Trophoblast cell (in vitro differentiated cells and primary cell): ENCODE measurements around the gene KLHL41.

Source experiments
- DNase-seq, 2 donors: peaks; one replicate each; pipeline ENCODE4 v3.0.0-alpha.2; 2016
- H2AFZ ChIP-seq: 2 replicates; pipeline ENCODE4 v1.6.1; 2013; ENCODE audit warnings: low read length, moderate library complexity, mild to moderate bottlenecking; ENCODE audit not compliant: insufficient read depth, poor library complexity
- H2AK5ac ChIP-seq: 2 replicates; pipeline ENCODE4 v1.6.1; 2013; ENCODE audit warnings: mild to moderate bottlenecking, low read length
- H2BK120ac ChIP-seq: 2 replicates; pipeline ENCODE4 v1.6.1; 2013; ENCODE audit warnings: low read length, mild to moderate bottlenecking, moderate library complexity; ENCODE audit not compliant: insufficient read depth, poor library complexity
- H2BK12ac ChIP-seq: 2 replicates; pipeline ENCODE4 v1.6.1; 2013; ENCODE audit warnings: mild to moderate bottlenecking, low read length, moderate library complexity
- H2BK5ac ChIP-seq: 2 replicates; pipeline ENCODE4 v1.6.1; 2013; ENCODE audit warnings: low read length, low read depth, moderate library complexity, mild to moderate bottlenecking; ENCODE audit not compliant: poor library complexity
- H3K14ac ChIP-seq: 2 replicates; pipeline ENCODE4 v1.6.1; 2013; ENCODE audit warnings: mild to moderate bottlenecking, low read length
- H3K18ac ChIP-seq: 2 replicates; pipeline ENCODE4 v1.6.1; 2013; ENCODE audit warnings: mild to moderate bottlenecking, low read length
- H3K23ac ChIP-seq: 2 replicates; pipeline ENCODE4 v1.6.1; 2013; ENCODE audit warnings: low read length
- H3K27ac ChIP-seq: 2 replicates; pipeline ENCODE4 v1.5.1; 2013; ENCODE audit warnings: low read depth, mild to moderate bottlenecking, inconsistent platforms, low read length, moderate library complexity
- H3K27me3 ChIP-seq: 2 replicates; pipeline ENCODE4 v1.6.1; 2013; ENCODE audit warnings: inconsistent platforms, mild to moderate bottlenecking, low read length, moderate library complexity; ENCODE audit not compliant: insufficient read depth
- H3K36me3 ChIP-seq, 2 experiments: 1 replicate in 1 of 2; 2 replicates in 1 of 2; pipeline ENCODE4 v1.6.1; 2013; ENCODE audit warnings: low read length in 2 of 2, mild to moderate bottlenecking in 2 of 2, moderate library complexity in 1 of 2; ENCODE audit not compliant: insufficient read depth in 2 of 2, control insufficient read depth in 1 of 2
- H3K4ac ChIP-seq: 2 replicates; pipeline ENCODE4 v1.6.1; 2013; ENCODE audit warnings: low read depth, mild to moderate bottlenecking, low read length, moderate library complexity
- H3K4me1 ChIP-seq, 2 experiments: 1 replicate in 1 of 2; 2 replicates in 1 of 2; pipeline ENCODE4 v1.6.1; 2013; ENCODE audit warnings: low read length in 2 of 2, mild to moderate bottlenecking in 2 of 2, moderate library complexity in 1 of 2; ENCODE audit not compliant: insufficient read depth in 2 of 2, control insufficient read depth in 1 of 2
- H3K4me2 ChIP-seq: 2 replicates; pipeline ENCODE4 v1.6.1; 2013; ENCODE audit warnings: inconsistent platforms, mild to moderate bottlenecking, low read length, moderate library complexity
- H3K4me3 ChIP-seq: 2 replicates; pipeline ENCODE4 v1.5.1; 2013; ENCODE audit warnings: mild to moderate bottlenecking, low read depth, low read length, inconsistent platforms
- H3K79me1 ChIP-seq: one replicate; pipeline ENCODE4 v1.6.1; 2013; ENCODE audit warnings: low read length
- H3K79me2 ChIP-seq: 2 replicates; pipeline ENCODE4 v1.6.1; 2013; ENCODE audit warnings: low read length, mild to moderate bottlenecking; ENCODE audit not compliant: control insufficient read depth, insufficient read depth, poor library complexity
- H3K9ac ChIP-seq: 2 replicates; pipeline ENCODE4 v1.6.1; 2013; ENCODE audit warnings: mild to moderate bottlenecking, low read length
- H3K9me3 ChIP-seq: 2 replicates; pipeline ENCODE4 v1.6.1; 2013; ENCODE audit warnings: low read depth, mild to moderate bottlenecking, control low read depth, inconsistent platforms, low read length; ENCODE audit not compliant: insufficient read depth
- H4K12ac ChIP-seq: 2 replicates; pipeline ENCODE4 v1.6.1; 2013; ENCODE audit warnings: low read depth, mild to moderate bottlenecking, low read length, moderate library complexity
- H4K8ac ChIP-seq: 2 replicates; pipeline ENCODE4 v1.6.1; 2013; ENCODE audit warnings: low read depth, mild to moderate bottlenecking, low read length, moderate library complexity
- H4K91ac ChIP-seq: one replicate; pipeline ENCODE4 v1.6.1; 2013; ENCODE audit warnings: low read depth, mild to moderate bottlenecking, low read length, moderate library complexity
- WGBS: extraction: QIAGEN DNeasy Blood & Tissue Kit; methylation state at CpG from one replicate; pipeline ENCODE4 v1.1.7; 2013; ENCODE audit warnings: missing lambda C conversion rate; ENCODE audit not compliant: insufficient read length, insufficient coverage; ENCODE audit errors: extremely low coverage; 5-methylcytosine and 5-hydroxymethylcytosine counted together

Gene KLHL41

GRCh38 chr2:169491378-169491777, 18.1 kb upstream of the KLHL41 start:
- no peak overlapping the region for H4K12ac ChIP-seq
- no peak overlapping the region for H3K23ac ChIP-seq
- no peaks in the 10 kb centered on the region for H3K4me1 ChIP-seq
- H3K27me3 ChIP-seq = no peaks in the 10 kb centered on the region
- H3K9me3 ChIP-seq = no peaks in the 10 kb centered on the region
- no peak overlapping the region for H4K8ac ChIP-seq
- no peak overlapping the region for H2BK5ac ChIP-seq
- H2AFZ ChIP-seq = no peak overlapping the region
- no peak overlapping the region for H2AK5ac ChIP-seq
- no peaks in the 10 kb centered on the region for H3K36me3 ChIP-seq
- H4K91ac ChIP-seq = no peak overlapping the region
- H3K14ac ChIP-seq = no peak overlapping the region
- H2BK120ac ChIP-seq = no peak overlapping the region
- H3K4ac ChIP-seq = no peak overlapping the region
- H3K9ac ChIP-seq = no peak overlapping the region
- H3K79me1 ChIP-seq = no peaks in the 10 kb centered on the region
- no peak for DNase-seq
- no peak overlapping the region for H3K4me2 ChIP-seq
- no peak overlapping the region for H3K18ac ChIP-seq
- no peaks in the 10 kb centered on the region for H3K79me2 ChIP-seq
- H3K4me3 ChIP-seq = no peak overlapping the region
- no peak overlapping the region for H3K27ac ChIP-seq
- no peak overlapping the region for H2BK12ac ChIP-seq

- Histone ChIP-seq H3K4me1 (no peaks in the 10 kb centered on the region), H3K4me3 (no peak overlapping the region), H3K27me3 (no peaks in the 10 kb centered on the region), H4K91ac (no peak overlapping the region), H4K12ac (no peak overlapping the region), H3K79me2 (no peaks in the 10 kb centered on the region), H3K18ac (no peak overlapping the region), H3K4me2 (no peak overlapping the region), H3K36me3 (no peaks in the 10 kb centered on the region), H2BK120ac (no peak overlapping the region), H3K79me1 (no peaks in the 10 kb centered on the region), H2AFZ (no peak overlapping the region), H2BK12ac (no peak overlapping the region), H2BK5ac (no peak overlapping the region), H3K9ac (no peak overlapping the region), H3K23ac (no peak overlapping the region), H3K27ac (no peak overlapping the region), H2AK5ac (no peak overlapping the region), H3K4ac (no peak overlapping the region), H3K14ac (no peak overlapping the region), H4K8ac (no peak overlapping the region), H3K9me3 (no peaks in the 10 kb centered on the region)
- WGBS = no CpG with 5 or more reads among the region's 2 CpGs
- DNase-seq = no peak
Observed at GRCh38 chr2:169493360-169493759, 16.1 kb upstream of the KLHL41 start.

- Histone ChIP-seq H3K18ac (no peak overlapping the region), H3K9me3 (no peaks in the 10 kb centered on the region), H3K4ac (no peak overlapping the region), H3K4me1 (no peaks in the 10 kb centered on the region), H3K14ac (no peak overlapping the region), H2BK12ac (no peak overlapping the region), H3K36me3 (no peaks in the 10 kb centered on the region), H3K4me3 (no peak overlapping the region), H3K9ac (no peak overlapping the region), H4K91ac (no peak overlapping the region), H3K27me3 (no peaks in the 10 kb centered on the region), H2AK5ac (no peak overlapping the region), H4K8ac (no peak overlapping the region), H2BK120ac (no peak overlapping the region), H2AFZ (no peak overlapping the region), H4K12ac (no peak overlapping the region), H3K27ac (no peak overlapping the region), H2BK5ac (no peak overlapping the region), H3K79me1 (no peaks in the 10 kb centered on the region), H3K23ac (no peak overlapping the region), H3K4me2 (no peak overlapping the region), H3K79me2 (no peaks in the 10 kb centered on the region)
- WGBS = no CpG with 5 or more reads among the region's 5 CpGs
- DNase-seq = no peak
Observed at GRCh38 chr2:169495310-169495928, 14.1 kb upstream of the KLHL41 start.

- Histone ChIP-seq H3K4ac (no peak overlapping the region), H3K27me3 (no peaks in the 10 kb centered on the region), H2BK120ac (no peak overlapping the region), H3K79me2 (no peaks in the 10 kb centered on the region), H3K36me3 (peaks cover 0 to 3% of the 10 kb centered on the region in 2 experiments), H3K18ac (no peak overlapping the region), H3K4me3 (no peak overlapping the region), H4K91ac (no peak overlapping the region), H2AFZ (no peak overlapping the region), H3K4me2 (no peak overlapping the region), H3K4me1 (no peaks in the 10 kb centered on the region), H4K8ac (no peak overlapping the region), H3K9me3 (no peaks in the 10 kb centered on the region), H3K27ac (no peak overlapping the region), H3K14ac (no peak overlapping the region), H2BK12ac (no peak overlapping the region), H3K79me1 (no peaks in the 10 kb centered on the region), H3K9ac (no peak overlapping the region), H3K23ac (no peak overlapping the region), H4K12ac (no peak overlapping the region), H2AK5ac (no peak overlapping the region), H2BK5ac (no peak overlapping the region)
- no CpG with 5 or more reads among the region's 19 CpGs for WGBS
- DNase-seq = no peak
Observed at GRCh38 chr2:169504651-169505050, 4.9 kb upstream of the KLHL41 start.
